ENCODE results near the gene MAP3K5. TPM values are rescaled to one million over a fixed set of nuclear protein-coding genes. Genes with fewer than 3 reads are reported as not detected.
"Not testable (repeated sequence)": the region's sequence is repeated elsewhere in the genome, so short reads cannot be mapped to it uniquely, and the experiment has no call there.

MAP3K5 gene
- total and polyA plus RNA-seq, 12 donors = 41.9 to 306 (median 215) TPM

GRCh38 chr6:136820561-136820960 is 28.3 kb upstream of the MAP3K5 start:
- no peaks in the 10 kb centered on the region for H3K36me3 ChIP-seq (replicated peaks in 1 of 2)
- H3K9me3 ChIP-seq (replicated peaks in 1 of 3) = no peaks in the 10 kb centered on the region
- no peak overlapping the region for H3K4me3 ChIP-seq
- 65 to 79% (median 72%) methylated on average over 2 of the region's 2 CpGs for WGBS, 4 donors
- H3K4me1 ChIP-seq (replicated peaks in 1 of 2) = peaks cover 5 to 10% of the 10 kb centered on the region in 2 donors
- no peak overlapping the region for H3K27ac ChIP-seq
- intact Hi-C loops (cut with DNase I) = no loop called here
- no peaks in the 10 kb centered on the region for H3K27me3 ChIP-seq
- TF ChIP-seq POLR2A (IDR thresholded peaks at IDR 0.05) = no peak
- TF ChIP-seq CTCF (IDR thresholded peaks at IDR 0.05) = no peak
- DNase-seq = no peak

GRCh38 chr6:136816656-136817055 is 24.4 kb upstream of the MAP3K5 start:
- TF ChIP-seq POLR2A (IDR thresholded peaks at IDR 0.05) (no peak), CTCF (IDR thresholded peaks at IDR 0.05) (no peak)
- intact Hi-C loops (cut with DNase I) = no loop called here
- no peaks in the 10 kb centered on the region for H3K36me3 ChIP-seq (replicated peaks in 1 of 2)
- no peak overlapping the region for H3K4me3 ChIP-seq
- H3K9me3 ChIP-seq (replicated peaks in 1 of 3) = no peaks in the 10 kb centered on the region
- peaks cover 0 to 3% of the 10 kb centered on the region in 2 donors for H3K4me1 ChIP-seq (replicated peaks in 1 of 2)
- H3K27me3 ChIP-seq = no peaks in the 10 kb centered on the region
- no peak overlapping the region for H3K27ac ChIP-seq
- DNase-seq = no peak
- 68 to 88% (median 80%) methylated on average over 2 of the region's 2 CpGs for WGBS, 4 donors

DNA sequence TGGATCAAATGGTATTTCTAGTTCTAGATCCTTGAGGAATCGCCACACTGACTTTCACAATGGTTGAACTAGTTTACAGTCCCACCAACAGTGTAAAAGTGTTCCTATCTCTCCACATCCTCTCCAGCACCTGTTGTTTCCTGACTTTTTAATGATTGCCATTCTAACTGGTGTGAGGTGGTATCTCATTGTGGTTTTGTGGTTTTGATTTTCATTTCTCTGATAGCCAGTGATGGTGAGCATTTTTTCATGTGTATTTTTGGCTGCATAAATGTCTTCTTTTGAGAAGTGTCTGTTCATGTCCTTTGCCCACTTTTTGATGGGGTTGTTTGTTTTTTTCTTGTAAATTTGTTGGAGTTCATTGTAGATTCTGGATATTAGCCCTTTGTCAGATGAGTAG is 23.3 kb upstream of the MAP3K5 start:
- DNase-seq = not testable (repeated sequence)

GRCh38 chr6:136812174-136812573 is 19.9 kb upstream of the MAP3K5 start:
- WGBS, 4 donors = 86 to 95% (median 92%) methylated on average over 2 of the region's 2 CpGs
- DNase-seq = no peak
- H3K4me1 ChIP-seq (replicated peaks in 1 of 2) = no peaks in the 10 kb centered on the region
- no peak for TF ChIP-seq CTCF (IDR thresholded peaks at IDR 0.05)
- TF ChIP-seq POLR2A (IDR thresholded peaks at IDR 0.05) = no peak
- H3K9me3 ChIP-seq (replicated peaks in 1 of 3) = no peaks in the 10 kb centered on the region
- H3K4me3 ChIP-seq = no peak overlapping the region
- no peaks in the 10 kb centered on the region for H3K36me3 ChIP-seq (replicated peaks in 1 of 2)
- intact Hi-C loops (cut with DNase I) = no loop called here
- no peaks in the 10 kb centered on the region for H3K27me3 ChIP-seq
- H3K27ac ChIP-seq = no peak overlapping the region

More for the DNA sequence above, 23.3 kb upstream of the MAP3K5 start:
- H3K36me3 ChIP-seq (replicated peaks in 1 of 2); H3K27me3 ChIP-seq; H3K9me3 ChIP-seq (replicated peaks in 1 of 3); H3K4me1 ChIP-seq (replicated peaks in 1 of 2); H3K27ac ChIP-seq; H3K4me3 ChIP-seq; intact Hi-C loops (cut with DNase I): not testable (repeated sequence)
- 83 to 91% (median 87%) methylated on average over 1 of the region's 1 CpG for WGBS, 4 donors

DNA sequence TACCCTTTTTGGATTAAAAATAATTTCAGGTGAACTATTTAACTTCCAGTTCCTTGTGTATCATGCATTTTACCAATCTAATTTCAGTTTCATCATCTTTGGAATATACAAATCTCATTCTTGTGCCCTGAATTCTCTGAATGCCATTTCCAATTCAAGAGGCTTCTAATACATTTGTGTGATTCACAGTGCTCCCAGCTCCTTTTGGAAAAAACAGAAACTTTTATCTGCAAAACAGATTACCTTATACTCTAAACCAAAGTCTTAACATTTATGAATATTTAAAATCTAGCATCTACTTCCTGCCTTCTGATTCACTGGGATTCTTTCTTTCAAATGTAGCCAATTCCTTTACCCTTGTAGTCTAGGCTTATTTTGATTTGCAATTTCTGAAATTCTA is 19.0 kb upstream of the MAP3K5 start:
- DNase-seq = no peak
- Histone ChIP-seq H3K4me1 (replicated peaks in 1 of 2) (no peaks in the 10 kb centered on the region), H3K27ac (no peak overlapping the region), H3K27me3 (no peaks in the 10 kb centered on the region), H3K36me3 (replicated peaks in 1 of 2) (no peaks in the 10 kb centered on the region), H3K4me3 (no peak overlapping the region), H3K9me3 (replicated peaks in 1 of 3) (no peaks in the 10 kb centered on the region)
- intact Hi-C loops (cut with DNase I) = no loop called here
- TF ChIP-seq CTCF (IDR thresholded peaks at IDR 0.05) (no peak), POLR2A (IDR thresholded peaks at IDR 0.05) (no peak)

Data from adrenal gland (tissue), 12 donors.